ENCODE data around the gene SOCS2.

DNA sequence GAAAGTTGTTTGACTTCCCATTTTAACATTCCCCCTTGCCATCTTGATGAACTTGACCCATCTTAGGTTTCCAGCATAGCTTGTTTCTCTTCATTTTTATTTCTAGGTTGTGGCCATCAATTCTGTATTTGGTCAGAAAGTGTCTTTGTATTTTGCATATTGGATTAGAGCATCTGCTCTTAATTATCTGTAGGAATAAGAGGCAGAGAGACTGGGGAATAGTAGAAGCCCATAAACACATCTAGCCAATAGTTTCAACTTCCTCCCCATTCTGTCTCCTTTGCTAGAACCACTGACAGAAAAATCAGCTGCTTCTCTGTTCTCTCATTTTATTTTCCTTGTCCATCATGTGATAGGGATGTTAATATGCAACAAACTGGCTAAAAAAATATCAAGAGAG lies 8.2 kb downstream of the SOCS2 start:
- TF ChIP-seq, protein P1, sequence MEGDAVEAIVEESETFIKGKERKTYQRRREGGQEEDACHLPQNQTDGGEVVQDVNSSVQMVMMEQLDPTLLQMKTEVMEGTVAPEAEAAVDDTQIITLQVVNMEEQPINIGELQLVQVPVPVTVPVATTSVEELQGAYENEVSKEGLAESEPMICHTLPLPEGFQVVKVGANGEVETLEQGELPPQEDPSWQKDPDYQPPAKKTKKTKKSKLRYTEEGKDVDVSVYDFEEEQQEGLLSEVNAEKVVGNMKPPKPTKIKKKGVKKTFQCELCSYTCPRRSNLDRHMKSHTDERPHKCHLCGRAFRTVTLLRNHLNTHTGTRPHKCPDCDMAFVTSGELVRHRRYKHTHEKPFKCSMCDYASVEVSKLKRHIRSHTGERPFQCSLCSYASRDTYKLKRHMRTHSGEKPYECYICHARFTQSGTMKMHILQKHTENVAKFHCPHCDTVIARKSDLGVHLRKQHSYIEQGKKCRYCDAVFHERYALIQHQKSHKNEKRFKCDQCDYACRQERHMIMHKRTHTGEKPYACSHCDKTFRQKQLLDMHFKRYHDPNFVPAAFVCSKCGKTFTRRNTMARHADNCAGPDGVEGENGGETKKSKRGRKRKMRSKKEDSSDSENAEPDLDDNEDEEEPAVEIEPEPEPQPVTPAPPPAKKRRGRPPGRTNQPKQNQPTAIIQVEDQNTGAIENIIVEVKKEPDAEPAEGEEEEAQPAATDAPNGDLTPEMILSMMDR (IDR thresholded peaks at IDR 0.05): no peak
- no peak for TF ChIP-seq EP300 (IDR thresholded peaks at IDR 0.05)
